ENCODE data around the gene TTC28. TPM values are rescaled to one million over a fixed set of nuclear protein-coding genes. Genes with fewer than 3 reads are reported as not detected.

The TTC28 gene
- total RNA-seq, 2 donors from 2014 or later: 0.03 to 0.28 TPM

Other genes with a start within 250 kb of the TTC28 start
- 10 to 100 TPM; 27.0 to 40.1 TPM for gene CHEK2, start 62.0 kb upstream of the TTC28 start, total RNA-seq
- gene HSCB, start 62.2 kb upstream of the TTC28 start, total RNA-seq: 10 to 100 TPM; 18.9 to 20.3 TPM
- 10 to 100 TPM; 16.0 to 20.0 TPM for gene CCDC117, start 92.9 kb upstream of the TTC28 start, total RNA-seq
- gene XBP1, start 120.7 kb upstream of the TTC28 start, total RNA-seq: 10 to 100 TPM; 55.4 to 62.3 TPM
- under 1 TPM; 0.26 to 0.43 TPM for gene ZNRF3, start 203.7 kb upstream of the TTC28 start, total RNA-seq

Measured in activated T-helper 17 cell treated with anti-CD3 and anti-CD28 coated beads, Interleukin-2, amount 50 U/mL, for 72 hours (primary cell).